Diencephalon (tissue), 1 donor: ENCODE measurements around the gene HHAT. TPM values are rescaled to one million over a fixed set of nuclear protein-coding genes. Genes with fewer than 3 reads are reported as not detected.

ENCODE experiments used
- small RNA-seq: library from RNA; depleted of rRNA; stranded (forward); fragments of <200 nt; gene quantifications from one replicate; pipeline ENCODE3, GENCODE V24; 2014
- total RNA-seq: library from RNA; depleted of rRNA; stranded (reverse); fragments of >200 nt; gene quantifications from one replicate; pipeline ENCODE4 v1.2.3, GENCODE V29; 2014

The HHAT gene
- 4.6 TPM for total RNA-seq

GRCh38 chr1:210328746-210329503 is at the start of gene HHAT:
Gene HHAT, plus strand, starts transcription at chr1:210328902. Its CDS starts 20,074 bp downstream, at chr1:210348976.

Small RNA genes within 50 kb of the gene (small RNA-seq; reads per million reads assigned to genes)
- 5.5 reads per million, percentile 92 among the genes with 10 or more reads in this experiment for gene RNU5A-8P

Other genes with a start within 250 kb of the HHAT start
- 26.8 TPM for gene SERTAD4, start 96.1 kb upstream of the HHAT start, total RNA-seq